HS-27A (cell line): ENCODE data around the gene CHCHD6.

Experiments used
- DNase-seq: peaks from one replicate; pipeline ENCODE4 v3.0.0-alpha.2; 2012; ENCODE audit warnings: low read depth, missing footprints

Gene CHCHD6, protein sequence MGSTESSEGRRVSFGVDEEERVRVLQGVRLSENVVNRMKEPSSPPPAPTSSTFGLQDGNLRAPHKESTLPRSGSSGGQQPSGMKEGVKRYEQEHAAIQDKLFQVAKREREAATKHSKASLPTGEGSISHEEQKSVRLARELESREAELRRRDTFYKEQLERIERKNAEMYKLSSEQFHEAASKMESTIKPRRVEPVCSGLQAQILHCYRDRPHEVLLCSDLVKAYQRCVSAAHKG

DNA sequence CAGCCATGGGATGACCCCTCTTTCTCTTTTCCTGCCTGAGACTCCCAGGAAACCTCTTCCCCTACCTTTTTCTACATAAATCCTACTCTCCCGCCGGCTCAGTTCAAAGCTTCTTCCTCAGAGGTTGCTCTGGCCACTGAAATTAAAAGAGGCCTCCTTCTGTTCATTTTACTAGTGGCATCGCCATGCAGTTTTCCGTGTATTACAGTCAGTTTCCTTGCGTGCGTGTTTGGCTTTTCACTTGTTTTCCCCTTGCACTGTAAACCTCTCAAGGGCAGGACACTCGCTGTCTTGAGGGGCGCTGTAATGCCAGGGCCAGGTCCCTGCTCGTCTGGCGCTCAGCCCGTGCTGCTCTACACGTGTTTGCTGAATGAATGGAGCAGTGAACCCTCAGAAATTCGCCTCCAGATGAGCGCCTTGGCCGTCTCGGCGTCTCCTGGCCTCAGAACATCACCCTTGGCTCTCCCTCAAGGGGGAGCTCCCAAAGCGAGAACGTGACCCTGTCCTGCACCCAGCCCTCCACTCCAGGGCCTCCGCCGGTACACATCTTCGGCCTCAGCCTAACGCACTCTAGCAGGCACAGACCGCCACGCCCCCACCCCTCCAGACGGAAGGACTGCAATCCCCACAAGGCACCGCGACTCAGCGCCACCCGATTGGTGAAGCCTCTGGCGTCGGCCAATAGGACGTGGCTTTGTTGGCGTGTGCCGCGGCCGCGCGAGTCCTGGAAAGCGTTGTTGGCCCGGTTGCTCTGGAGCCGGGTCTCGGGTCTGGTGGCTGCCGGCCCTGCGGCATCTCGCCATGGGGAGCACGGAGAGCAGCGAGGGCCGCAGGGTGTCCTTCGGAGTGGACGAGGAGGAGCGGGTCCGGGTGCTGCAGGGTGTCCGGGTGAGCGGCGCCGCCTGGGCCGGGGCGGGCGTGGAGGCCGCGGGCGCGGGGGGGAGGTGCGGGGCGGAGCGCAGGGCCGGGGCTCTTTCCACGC is at the start of gene CHCHD6:
TSS of gene CHCHD6 (plus strand) at position 729 of the 982 bp plus-strand sequence. CDS start at position 802, 73 bp downstream.
- peak; percentile 85 for DNase-seq

DNA sequence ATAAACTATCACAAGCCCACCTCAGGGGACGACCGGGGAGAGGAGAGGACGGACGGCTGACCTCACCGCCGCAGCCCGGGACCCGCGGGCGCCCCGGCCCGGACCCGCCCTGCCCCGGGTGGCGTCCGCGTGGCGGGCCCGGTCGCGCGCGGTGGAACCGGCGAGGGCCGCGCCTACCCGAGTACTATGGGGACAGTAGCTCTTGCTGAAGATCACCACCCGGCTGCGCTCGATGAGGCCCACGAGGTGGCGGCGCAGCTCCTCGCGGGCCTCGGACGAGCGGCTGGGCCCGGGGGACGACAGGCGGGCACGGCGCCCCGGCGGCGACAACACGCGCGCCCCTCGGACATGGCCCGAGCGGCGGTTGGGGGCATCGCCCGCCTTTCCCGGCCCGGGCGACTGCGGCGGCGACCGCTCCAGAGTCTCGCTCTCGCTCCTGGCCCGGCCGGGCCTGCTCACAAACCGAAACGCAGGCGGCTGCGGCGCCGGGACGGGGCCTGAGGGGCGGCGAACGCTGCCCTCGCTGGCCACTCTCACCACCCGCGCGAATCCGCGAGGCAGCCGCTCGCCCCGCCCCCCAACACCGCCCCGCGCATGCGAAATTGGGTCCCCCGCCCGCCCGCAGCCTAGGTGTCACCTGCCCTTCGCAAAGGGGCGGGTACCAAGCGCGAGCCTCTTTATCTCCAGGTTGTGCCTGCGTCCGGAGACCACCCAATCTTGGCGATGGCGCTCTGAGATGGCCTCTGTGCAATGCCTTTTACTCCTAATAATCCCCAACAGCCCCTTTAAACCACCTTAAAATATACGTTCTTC is 49.3 kb upstream of the CHCHD6 start, which contains the start of gene TXNRD3:
TSS of gene TXNRD3 (minus strand) at position 554 of the 813 bp plus-strand sequence.
- DNase-seq, result peak; percentile 30

DNA sequence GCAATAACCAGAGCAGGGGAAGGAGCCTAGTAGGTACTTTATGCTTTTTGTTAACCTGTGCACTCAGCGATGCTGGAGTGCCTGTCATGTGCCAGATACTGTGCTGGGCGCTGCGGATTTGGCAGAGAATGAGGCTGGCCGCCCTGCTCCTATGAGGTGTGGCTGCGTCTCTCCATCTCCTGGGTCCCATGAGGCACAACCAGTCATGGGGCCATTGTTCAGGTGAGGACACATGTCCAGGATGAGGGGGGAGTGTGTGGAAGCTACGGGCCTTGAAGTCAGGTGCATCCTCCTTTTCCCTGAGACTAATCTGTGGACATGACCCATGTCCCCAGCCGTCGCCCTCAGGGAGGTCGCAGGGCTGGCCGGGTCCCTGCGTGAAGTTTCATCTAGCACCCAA is 48.2 kb upstream of the CHCHD6 start:
- DNase-seq, result no peak

DNA sequence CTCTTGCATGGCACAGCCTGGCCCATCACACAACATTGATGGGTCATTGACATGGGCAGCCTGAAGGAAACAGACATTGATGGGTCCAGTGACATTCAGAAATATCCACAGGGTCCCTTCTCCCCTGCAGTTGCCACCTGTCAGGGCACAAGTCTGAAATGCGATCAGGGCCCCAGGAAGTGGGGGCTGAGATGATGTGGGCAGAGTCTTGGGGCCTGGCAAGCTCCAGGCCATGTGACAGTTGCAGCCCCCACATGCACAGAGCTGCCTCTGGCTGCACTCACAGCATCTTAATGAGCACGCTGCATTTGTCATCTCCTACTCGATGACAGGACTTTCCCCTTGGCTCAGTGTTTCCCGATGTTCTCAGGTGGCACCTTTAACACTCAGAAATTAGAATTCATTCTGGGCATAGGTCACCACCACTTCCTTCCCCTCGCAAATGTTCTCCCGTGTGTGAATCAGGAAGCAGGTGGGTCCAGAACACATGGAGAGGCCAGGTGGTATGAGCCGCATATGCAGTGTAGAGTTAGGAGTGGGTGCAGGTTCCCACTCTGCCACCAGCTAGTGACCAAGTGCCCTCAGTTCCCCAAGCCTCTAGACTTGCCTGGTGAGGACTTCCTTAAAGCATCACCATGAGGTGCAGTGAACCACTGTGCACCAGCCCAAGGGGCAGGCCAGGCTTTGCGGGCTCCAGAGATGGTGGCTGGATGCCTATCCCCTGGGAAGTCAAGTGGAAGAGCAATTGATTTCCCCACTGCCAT is 47.5 kb upstream of the CHCHD6 start:
- DNase-seq, result no peak

DNA sequence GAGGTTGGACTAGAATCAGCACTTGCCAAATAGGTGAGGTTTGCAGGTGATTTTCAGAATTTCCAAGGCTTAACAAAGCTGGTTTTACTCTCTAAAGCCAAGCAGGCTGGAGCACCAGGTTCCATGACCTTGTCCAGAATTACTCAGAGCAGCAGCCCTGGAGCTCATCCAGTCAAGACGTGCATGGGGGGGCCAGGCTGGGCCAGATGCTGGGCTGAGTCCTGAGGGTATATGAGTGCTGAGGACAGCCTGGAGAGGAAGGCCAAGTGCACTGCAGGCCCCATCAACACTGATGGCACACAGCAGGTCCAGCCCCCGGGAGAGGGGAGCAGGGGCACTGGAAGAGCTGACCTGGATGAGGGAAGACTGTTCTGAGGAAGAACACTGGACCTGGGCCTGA is 46.1 kb upstream of the CHCHD6 start:
- DNase-seq, result no peak

DNA sequence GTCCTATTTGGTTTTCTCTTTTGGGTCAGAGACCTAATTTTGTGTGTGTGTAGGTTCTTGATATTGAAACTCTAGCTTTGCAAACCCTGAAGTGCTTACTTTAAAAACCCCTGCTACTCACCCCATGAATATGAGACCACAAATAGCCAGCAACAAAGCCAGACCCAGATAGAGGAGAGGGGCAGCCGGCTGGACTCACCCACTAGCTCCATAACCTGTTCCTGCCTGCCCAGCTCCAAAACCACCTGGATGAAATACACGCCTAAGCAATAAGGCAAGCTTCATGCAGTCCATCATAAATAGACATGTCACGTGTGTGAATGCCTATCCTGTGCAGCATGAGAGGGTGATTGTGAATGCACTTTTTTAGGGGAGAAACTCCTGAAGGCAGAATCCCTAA is 45.5 kb upstream of the CHCHD6 start:
- DNase-seq, result no peak

DNA sequence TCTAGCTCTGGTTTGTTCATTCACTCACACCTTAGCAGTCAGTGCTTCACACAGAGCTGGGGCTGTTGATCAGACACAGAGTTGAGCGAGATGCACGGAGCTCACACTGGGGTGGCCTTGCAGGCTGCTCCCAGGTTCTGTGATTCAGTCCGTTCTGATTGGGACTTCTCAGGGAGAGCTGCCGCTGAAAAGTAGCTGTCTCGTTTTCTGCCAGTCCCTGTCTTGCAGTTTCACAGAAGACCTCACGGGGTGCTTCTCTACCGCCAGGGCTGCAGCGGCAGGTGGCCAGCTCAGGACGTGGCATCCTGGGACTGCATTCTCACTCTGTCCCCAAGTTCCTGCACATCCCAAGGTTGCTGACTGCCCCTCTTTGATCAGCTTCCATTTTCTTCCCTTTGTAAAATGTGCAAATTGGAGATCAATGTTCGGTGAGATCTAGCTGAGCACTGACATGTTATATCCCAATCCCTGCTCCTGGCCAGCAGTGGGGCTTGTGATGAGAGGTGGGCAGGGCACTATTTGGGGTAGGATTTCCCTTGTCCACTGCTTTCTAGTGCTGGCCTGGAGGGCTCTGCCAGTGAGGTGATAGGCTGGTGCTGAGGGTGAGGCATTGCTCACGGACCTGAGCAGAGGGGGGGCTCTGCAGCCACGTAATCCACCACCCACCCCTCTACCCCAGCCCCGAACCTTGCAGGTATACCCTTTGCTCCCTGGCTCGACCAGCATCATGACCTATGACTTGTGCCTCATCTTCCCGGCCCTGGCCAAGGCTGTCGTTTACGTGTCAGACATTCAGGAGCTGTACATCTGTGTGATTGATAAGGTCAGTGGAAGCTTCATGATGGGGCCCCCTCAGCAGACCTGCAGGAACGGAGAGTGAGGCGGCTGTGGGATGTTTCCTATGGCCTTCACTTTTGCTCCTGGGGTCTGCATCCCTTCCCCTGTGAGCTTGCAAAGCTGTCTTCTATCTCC is 43.8 kb upstream of the CHCHD6 start:
- DNase-seq, result no peak

DNA sequence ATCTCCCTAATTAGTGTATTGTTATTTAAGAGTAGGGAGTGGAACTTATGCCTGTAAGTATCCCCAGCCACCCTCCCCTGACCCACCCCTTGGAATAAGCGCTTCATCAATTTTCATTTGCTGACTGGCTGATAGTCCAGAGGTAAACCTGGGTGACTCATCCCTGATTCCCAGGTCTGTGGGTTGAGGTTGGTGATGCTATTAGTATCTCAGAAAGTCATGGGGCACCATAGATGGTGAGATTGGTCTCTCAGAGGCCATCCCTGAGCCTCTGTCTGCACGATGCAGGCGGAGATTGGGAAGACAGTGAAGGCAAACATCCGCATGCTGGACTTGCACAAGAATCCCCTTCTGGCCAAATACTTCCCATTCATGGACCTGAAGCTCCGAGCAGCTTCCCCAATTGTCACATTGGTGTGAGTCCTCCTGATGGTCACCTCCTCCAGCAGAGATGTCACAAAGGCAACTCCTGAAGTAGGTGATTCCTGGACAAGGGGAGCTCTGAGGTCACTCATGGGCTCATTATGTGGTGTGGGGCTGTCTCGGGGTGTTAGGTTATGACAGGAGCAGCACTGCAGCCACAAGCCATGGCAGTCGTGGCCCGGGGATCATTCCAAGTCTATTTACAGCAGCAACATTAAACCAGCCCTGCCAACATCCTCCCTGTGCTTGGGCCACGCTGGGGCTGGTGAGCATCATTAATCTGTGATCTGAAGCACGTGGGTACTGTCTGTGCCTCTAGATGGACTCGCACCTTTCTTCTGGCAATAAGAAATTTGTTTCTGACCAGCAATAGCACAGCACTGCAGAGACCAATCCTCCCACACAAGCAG is 42.3 kb upstream of the CHCHD6 start:
- DNase-seq, result no peak

DNA sequence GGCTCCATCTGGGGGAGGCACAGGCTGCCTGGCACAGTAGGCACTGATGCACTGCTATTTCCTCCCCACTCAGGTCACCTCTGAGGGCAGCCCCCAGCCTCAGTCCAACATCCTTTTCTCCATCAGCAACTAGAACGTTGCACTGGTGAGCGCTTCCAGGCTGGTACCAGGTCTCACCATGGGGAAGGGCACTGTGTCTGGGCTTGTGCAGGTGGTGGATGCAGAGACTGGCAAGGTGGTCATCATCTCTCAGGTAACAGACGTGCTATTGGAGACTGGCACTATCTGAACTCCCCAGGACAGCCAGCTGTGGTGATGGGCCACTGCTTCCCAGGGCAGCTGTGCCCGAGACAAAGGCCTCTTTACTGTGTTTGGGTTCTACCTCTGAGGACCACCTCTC is 40.8 kb upstream of the CHCHD6 start:
- no peak for DNase-seq

DNA sequence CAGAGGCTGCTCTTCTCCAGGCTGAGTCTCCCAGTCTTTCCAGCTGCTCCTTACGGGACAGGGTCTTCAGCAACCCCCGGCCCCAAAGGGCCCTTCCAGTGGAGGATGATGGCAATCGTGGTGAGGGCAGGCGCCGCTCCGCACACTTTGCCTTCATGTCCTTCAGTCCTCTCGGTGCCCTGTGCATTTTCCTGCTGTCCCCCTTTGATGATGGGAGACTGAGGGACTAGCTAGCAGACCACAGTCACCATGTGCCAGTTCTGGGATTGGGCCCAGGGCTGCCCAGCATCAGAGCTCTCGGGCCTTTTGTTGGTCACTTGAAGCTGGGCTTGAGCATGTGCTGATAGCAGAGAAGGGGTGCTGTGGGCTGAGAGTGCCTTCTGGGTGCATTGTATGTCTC is 40.3 kb upstream of the CHCHD6 start:
- no peak for DNase-seq

DNA sequence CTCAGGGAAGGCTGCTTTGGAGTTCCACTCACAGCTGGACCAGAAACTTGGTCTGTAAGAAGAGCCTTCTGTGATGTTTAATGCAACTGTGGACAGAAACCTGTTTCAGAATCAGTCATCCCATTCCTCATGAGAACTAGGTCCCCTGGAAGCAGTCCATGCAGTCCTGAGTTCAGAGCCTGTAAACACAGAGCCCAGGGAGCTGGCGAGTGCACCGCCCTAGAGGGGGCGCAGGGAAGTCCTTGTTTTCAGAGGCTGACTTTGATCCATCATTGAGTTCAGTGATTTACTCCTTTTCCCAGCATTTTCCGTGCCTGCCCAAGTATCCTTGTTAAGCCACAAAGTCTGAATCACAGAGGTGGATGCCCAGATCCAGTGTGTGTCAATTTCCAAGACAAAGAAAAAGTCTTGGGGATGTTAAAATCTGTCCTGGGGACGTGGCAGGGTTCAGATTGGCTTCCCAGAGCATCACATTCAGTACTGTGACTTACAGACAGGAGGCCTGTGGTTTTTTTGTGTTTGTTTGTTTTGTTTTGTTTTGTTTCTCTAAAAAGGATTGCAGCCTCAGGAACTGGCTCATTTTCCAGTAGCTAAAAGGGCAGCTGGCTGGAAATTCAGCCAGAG is 39.3 kb upstream of the CHCHD6 start:
- DNase-seq, result no peak

DNA sequence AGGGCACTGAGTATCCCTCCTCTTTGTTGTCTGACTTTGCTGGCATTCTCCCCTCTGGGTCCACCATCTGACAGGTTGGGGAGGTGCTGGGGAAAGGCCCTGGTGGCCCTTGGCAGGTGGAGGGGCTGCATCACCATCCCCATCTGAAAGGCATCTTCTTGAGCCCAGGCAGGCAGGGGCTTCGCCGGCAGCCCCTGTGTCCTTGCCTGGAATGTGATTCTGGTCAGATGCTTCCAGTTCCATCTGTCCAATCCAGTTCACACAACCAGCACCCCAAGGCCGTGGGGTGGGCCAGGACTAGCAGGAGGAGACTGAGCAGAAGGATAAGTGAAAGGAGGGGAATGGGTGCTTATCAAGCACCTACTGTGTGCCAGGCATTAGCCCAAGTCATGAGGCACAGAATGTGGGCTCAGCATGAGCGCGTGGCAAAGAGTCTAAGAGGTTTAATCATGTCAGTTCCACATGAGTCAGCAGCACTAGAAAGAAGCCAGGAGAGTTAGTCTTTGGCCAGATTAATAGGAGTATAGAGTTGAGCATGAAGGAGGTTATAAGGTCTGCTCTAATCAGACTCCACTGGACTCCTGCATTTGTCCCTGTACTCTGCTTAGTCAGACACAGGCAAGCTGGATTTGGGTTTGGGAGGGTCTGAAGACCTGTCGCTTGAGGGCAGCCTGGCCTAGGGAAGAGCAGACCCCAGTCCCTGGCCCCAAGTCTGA is 38.7 kb upstream of the CHCHD6 start:
- DNase-seq, result no peak

DNA sequence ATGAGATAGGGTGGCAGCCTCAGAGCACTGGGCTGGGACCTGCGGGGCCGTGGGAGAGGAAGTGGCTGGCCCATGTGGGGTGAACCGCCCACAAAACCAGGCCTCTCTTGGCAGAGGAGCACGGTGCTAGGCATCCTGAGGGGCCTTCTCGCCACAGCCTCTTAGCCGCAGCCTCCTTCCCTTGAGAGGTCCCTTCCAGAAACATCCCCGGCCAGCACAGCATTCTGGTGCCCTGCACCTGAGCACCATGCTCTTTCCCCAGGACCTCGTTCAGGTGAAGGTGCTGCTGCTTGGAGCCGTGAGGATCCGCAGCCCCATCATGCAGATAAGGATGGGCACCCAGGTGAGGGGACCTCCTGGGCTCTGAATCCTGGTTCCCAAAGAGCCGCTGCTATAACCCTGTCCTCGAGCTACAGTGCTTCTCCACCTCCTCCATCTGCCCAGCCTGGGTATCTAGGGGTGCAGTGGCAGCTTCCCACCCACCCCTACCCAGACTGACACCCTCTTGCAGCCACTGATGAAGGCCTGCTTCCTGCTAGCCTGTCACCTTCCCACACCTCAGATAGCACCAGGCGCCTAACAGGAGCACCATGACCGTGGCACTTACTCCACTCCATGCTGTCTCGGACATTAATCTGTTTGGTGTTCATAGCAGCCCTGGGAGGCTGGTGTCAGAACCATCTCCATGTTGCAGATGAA is 37.9 kb upstream of the CHCHD6 start:
- no peak for DNase-seq

DNA sequence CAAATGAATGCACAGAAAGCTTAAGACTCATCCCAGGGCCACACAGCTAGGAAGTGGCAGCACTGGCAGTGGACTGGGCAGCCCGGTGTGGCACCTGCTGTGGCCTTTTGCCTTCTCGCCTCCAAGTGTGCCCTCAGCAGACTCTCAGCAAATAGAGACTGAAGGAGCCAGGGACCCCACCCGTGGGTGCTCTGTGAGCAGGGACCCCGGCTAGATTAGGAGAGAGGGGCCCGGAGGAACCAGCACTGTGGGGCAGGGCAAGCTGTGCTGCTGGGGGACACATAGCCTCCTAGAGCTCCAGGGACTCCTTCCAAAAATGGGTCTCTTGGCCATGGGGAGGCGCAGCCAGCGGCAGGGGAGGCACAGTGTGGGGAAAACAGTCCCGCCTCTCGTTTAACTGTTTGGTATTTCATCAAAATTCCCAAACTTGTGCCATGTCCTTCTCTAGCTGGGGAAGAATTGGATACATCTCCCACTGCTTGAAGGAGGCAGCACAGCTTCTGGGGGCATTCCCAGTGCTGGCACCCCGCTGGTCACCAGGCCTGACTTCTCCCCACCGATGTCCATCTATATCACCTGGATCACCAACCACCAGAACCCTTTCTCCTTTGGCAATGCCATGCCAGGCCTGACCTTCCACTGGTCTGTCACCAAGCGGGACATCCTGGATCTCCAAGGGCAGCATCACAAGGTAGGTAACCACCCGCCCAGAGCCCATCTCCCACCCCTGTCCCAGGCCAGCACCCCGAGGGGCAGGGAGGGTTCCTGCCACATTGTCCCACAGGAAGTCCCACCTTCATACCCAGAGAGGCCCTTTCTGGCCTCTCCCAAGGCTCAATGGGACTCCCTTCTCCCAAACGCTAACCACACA is 37.1 kb upstream of the CHCHD6 start:
- DNase-seq, result no peak

DNA sequence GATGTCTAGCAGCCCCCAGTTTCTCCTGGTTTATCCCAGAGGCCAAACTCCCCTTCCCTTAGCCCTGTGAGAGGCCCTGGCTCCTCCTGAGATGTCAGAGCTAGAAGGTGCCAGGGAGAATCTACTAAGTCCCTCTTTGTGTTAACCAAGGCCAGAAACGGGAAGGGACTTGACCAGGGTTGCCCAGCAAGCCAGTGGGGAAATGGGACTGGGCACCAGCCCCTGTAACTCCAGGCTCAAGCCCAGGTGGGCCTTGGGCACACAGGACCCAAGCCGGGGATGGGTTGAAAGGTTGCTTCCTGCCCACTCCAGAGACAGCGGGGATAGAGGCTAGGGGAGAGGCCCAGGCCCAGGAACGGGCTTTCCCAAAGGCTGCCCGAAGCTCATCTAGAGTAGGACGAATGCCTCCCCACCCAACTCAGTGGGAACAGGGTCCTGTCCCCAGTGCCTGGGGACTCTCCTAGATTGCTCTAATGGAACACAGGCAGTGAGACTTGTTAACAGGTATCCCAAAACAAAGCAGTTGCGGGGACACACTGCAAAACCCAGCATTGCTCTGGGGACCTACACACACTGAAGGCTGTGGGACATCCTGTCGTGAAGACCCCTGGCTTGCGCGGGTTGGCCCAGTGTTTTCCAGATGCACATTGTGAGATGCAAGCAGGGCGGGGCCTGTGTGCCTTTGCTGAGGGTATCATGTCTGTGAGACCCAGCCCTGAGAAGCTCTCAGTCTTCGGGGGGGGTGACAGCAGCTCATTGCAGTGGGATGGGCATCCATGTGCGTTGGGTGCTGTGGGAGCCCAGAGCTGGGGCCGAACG is 36.2 kb upstream of the CHCHD6 start:
- DNase-seq, result no peak
